ENCODE results near the gene CRAMP1. TPM values are rescaled to one million over a fixed set of nuclear protein-coding genes. Genes with fewer than 3 reads are reported as not detected.

CRAMP1 gene
- total and polyA plus RNA-seq, 2 of the 8 experiments (the other 6 are each of a cell fraction or from before 2014, with no cell fraction given), result 19.2 to 23.2 TPM

DNA sequence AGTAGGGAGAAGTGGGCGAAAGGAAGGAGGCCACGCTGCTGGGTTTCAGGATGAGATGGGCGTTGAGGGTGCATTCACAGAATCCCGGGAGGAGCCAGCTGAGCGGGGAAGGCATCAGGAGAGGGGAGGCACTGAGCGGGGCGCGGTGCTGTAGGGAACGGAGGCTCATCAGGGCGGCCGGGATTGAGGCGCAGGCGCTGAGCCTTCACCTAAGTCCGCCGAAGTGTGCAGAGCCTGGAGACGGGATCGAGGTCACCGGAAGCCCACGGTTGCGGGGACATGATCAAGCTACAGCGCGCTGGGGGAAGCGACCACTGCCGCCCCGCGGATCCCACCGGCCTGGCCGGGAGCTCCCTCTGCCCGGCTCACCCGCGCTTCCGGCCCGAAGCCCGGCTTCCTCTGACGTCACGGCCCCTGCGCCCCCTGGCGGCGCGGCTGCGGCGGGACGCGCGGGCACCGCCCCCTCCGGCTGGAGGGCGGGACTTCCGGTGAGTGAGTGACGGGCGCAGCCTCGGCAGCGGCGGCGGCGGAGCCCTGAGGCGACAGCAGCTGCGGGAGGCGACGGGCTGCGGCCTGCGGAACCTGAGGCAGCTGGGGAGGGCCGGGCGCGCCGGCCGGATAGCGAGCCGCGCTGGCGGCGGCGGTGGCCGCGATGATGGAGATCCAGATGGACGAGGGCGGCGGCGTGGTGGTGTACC is 93.7 kb downstream of the CRAMP1 start, which contains the start of gene MAPK8IP3 (continued):
- TF ChIP-seq ZNF274 (IDR thresholded peaks at IDR 0.05; ENCODE audit: borderline replicate concordance, extremely low read depth, low read length), result no peak
- TF ChIP-seq NANOG (IDR thresholded peaks at IDR 0.05; ENCODE audit: insufficient read depth, low read depth, low read length, poor library complexity, severe bottlenecking), result peak; percentile 36
- TF ChIP-seq RFX5 (IDR thresholded peaks at IDR 0.05; ENCODE audit: borderline replicate concordance, low read depth, low read length), result 0 out of 2 replicates have a peak, but pooled peaks have one; percentile 13
